NK-92 treated with Interleukin-12 subunit alpha and Interleukin-12 subunit beta, amount 100 ng/mL, for 24 hours (cell line): ENCODE data around the gene NKIRAS1.
"Not testable (repeated sequence)": the region's sequence is repeated elsewhere in the genome, so short reads cannot be mapped to it uniquely, and the experiment has no call there.

ENCODE experiments used
- DNase-seq: peaks from one replicate; lab custom pipeline; 2025; lab: John Stamatoyannopoulos, UW

NKIRAS1 gene

GRCh38 chr3:23904545-23904944 is 12.2 kb downstream of the NKIRAS1 start:
- no peak for DNase-seq

DNA sequence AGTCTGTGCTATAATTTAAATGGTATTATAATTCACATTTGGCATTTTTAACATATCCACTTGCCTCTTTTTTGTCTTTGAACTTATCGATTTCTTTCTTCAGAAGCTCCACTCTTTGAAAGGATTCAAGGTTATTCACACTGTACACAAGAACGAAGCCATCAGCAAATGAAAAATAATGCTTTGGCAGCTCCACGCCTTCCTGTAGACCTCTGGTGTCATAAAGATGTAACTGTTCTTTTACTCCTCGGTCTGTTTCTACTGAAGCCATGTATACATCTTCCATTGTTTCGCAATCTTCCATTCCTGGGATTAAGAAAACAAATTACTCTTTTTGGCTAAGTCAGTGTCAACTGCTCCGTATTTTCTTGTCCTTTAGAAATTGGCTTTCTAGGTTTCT is 16.0 kb downstream of the NKIRAS1 start:
- no peak for DNase-seq

DNA sequence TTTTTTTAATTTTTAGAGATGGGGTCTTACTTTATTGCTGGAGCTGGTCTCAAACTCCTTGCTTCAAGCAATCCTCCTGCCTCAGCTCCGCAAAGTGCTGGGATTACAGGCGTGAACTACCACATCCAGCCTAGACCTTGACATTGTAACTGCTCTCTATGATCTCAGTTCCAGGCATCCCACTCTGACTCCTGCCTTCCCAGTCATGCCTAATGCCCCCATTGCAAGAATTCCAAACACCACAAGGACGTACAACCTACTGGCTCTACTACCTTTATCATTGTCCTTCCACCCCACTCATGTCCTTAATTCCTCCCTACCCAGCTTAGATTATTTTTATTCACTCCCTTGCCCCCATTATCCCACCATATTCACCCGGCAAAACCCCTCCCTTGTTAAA is 21.6 kb downstream of the NKIRAS1 start:
- no peak for DNase-seq

DNA sequence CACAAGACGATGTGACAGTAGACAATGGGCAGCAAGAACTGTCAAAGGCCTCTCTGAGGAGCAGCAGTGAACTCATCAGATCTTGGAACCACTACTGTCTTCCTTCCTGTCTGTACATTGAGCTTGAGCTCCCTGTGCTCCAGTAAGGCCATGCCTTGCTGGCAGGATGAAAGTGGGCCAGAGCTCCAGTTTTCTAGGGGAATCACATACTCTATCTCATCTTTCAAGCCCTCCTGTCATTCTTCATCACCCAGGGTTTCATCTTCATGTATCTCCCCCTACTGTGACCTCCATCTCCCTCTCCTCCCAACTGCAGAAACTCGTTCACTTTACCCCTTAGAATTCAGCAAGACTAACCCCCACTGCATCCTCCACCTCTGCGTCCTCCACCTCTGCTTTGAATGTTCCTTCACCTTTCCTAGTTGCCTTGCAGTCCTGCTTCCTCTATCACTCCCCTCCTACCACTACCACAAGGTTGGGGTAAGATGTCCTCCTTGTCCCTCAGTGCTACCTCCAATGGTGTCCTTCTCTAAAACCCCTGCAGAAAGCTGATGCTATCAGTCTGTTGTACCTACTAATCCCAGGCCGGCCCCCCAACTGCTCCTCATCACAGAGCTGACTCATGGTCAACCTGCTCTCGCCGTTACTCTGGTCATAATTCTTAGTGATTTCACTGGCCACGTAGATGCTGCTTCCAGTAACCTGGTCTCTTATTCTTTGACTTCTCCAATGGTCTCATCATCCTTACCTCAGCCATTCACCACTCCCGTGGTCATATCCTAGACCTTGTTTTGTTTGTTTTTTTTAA is 22.3 kb downstream of the NKIRAS1 start:
- DNase-seq = no peak

- DNase-seq = no peak
Observed at GRCh38 chr3:23889950-23890349, 26.8 kb downstream of the NKIRAS1 start.

DNA sequence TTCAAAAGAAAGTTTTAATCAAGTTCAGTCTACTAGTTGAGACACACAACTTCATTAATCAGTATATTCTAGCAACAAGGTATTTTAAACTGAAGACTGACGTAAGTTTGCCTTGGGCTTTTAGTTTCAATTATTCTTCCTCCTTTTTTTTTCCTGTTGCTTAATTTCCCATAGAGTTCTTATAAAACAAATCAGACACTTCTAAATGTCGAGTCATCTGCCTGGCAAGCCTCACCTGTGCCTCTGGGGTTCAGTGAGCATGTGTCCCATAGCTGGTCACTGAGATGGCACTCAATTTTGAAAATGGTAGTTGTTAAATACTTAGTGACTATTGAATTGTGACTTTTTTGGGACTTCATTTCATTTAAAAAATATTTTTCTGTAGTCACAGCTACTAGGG is 27.4 kb downstream of the NKIRAS1 start:
- DNase-seq = no peak

GRCh38 chr3:23888617-23889228 is 28.1 kb downstream of the NKIRAS1 start:
- DNase-seq = no peak

GRCh38 chr3:23886311-23886710 is 30.5 kb downstream of the NKIRAS1 start:
- no peak for DNase-seq

DNA sequence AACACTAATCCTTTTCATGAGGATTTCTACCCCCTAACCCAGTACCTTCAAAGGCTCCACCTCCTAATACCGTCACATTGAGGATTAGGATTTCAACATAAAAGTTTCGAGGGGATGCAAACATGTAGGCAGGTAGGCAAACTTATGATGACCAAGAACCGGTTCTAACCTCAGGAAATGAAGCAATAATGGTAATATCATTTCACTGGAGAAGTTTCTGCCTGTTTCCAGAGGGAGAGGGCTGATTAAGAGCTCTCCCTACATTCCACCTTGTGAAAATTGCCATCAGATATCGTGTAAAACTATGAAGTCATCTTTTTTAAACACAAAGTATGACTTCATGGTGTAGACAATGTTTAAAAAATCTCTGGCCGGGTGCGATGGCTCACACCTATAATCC is 31.6 kb downstream of the NKIRAS1 start:
- DNase-seq = no peak

DNA sequence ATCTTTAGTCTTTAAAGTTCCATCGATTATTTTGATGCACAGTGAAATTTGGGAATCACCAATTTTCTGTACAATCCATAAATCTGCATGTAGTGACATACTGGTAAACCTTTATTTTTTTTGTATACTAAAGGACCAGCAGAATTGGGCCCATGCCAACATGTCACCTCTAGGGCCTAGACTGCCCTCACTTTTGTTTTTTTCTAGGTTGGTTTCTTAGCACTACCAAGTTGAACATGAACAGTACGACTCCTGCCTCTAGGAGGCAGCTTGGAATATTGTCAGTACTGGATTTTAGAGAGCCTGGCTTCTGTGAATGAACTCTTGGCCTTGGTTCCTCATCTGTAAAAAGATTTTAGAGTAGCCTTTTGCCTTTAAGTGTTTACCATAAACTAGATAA is 32.3 kb downstream of the NKIRAS1 start:
- no peak for DNase-seq

DNA sequence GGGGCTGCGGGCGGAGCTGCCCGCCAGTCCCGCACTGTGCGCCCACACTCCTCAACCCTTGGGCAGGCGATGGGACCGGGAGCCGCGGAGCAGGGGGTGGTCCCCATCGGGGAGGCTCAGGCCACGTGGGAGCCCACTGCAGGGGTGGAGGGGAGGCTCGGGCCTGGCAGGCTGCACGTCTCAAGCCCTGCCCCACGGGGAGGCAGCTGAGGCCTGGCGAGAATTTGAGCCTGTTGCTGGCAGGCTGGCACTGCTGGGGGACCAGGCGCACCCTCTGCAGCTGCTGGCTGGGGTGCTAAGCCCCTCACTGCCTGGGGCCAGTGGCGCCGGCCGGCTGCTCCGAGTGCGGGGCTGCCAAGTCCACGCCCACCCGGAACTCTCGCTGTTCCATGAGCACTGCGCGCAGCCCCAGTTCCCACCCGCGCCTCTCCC is 34.3 kb downstream of the NKIRAS1 start:
- DNase-seq = no peak

GRCh38 chr3:23881993-23882392 is 34.8 kb downstream of the NKIRAS1 start:
- DNase-seq = not testable (repeated sequence)

DNA sequence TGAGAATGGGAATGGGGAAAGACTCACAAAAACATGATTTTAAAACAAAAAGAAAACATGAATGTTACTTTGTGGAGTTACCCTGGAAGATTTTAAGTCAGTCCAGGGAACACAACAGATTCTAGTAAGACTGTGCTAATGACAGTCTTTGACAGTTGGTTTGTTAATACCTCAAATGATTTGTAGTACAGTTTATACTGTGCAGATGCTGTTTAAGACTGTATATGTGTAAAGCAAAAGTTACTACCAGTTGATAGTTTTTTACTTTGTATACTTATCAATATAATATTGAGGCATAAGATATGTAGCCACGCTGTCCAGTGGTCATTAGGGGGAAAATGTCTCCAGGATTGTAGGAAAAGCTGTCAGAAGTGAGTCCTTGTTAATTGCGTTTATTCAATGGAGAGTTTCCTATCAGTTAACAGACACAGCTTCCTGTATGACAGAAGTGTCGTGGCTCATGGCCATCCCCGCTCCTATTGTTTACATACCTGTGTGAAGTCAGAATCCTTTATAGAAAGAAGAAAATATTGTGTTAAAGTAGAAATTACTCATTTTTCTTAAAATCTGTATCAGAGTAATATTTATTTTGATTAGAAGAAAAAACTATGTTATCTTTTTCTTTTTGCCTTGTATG is 36.0 kb downstream of the NKIRAS1 start:
- no peak for DNase-seq

- DNase-seq = no peak
Observed at GRCh38 chr3:23879485-23879884, 37.3 kb downstream of the NKIRAS1 start.

GRCh38 chr3:23877329-23877980 is 39.3 kb downstream of the NKIRAS1 start:
- DNase-seq = no peak

GRCh38 chr3:23876923-23877322 is 39.9 kb downstream of the NKIRAS1 start:
- no peak for DNase-seq

DNA sequence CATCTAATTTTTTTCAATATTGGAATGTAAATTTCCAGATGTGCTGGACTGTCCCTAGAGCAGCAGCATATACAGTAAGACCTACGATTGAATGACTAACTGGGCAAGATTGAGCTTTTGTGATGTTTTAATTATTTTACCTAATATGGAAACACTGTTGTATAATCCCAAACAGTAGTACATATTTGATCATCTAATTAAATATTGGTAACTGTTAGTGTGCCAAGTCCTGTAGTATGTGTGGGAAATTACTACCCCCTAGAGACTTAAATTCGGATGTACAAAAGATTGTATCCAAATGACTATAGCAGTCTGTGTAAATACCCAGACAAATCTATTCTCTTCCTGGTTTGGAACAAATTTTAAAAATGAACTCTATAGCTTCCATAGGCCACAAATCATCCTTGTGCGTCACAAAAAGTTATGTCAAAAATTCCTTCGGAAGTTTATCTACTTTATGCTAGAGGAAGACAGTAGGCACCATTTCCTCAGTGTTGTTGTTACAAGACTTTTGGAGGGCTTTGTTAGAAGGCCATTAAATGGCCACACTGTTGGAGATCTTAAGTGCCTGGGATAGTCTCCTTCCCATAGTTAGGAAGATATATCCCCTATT is 41.6 kb downstream of the NKIRAS1 start:
- no peak for DNase-seq

GRCh38 chr3:23874359-23875112 is 42.3 kb downstream of the NKIRAS1 start:
- DNase-seq = no peak

DNA sequence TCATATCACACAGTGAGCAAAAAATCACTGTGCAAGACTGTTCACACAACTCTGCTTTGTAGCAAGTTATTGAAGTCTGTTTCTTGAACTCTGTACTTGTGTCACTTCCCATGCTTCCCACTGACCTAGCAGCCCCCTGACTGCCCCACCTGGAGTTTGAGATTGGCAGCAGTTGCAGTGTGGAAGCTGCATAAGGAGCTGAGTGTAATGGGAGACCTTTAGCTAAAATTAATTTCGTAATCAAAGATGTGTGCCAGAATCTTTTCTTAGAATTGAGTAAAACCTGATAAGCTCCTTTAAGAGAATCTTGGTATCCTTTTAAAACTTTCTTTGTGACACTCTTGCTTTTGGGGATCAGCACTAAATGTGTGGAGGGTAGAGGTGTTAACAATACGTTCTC is 42.8 kb downstream of the NKIRAS1 start:
- no peak for DNase-seq

- no peak for DNase-seq
Observed at GRCh38 chr3:23872330-23872729, 44.5 kb downstream of the NKIRAS1 start.

DNA sequence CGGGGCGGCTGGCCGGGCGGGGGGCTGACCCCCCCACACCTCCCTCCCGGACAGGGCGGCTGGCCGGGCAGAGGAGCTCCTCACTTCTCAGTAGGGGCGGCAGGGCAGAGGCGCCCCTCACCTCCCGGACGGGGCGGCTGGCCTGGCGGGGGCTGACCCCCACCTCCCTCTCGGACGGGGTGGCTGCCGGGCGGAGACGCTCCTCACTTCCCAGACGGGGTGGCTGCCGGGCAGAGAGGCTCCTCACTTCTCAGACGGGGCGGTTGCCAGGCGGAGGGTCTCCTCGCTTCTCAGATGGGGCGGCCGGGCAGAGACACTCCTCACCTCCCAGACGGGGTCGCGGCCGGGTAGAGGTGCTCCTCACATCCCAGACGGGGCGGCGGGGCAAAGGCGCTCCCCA is 45.4 kb downstream of the NKIRAS1 start:
- DNase-seq = not testable (repeated sequence)

DNA sequence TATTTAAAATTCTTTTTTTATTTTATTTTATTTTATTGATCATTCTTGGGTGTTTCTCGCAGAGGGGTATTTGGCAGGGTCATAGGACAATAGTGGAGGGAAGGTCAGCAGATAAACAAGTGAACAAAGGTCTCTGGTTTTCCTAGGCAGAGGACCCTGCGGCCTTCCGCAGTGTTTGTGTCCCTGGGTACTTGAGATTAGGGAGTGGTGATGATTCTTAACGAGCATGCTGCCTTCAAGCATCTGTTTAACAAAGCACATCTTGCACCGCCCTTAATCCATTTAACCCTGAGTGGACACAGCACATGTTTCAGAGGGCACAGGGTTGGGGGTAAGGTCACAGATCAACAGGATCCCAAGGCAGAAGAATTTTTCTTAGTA is 46.1 kb downstream of the NKIRAS1 start:
- DNase-seq = not testable (repeated sequence)
